Endothelial cell of umbilical vein (primary cell): ENCODE measurements around the gene GALNT14. TPM values are rescaled to one million over a fixed set of nuclear protein-coding genes. Genes with fewer than 3 reads are reported as not detected.
A peak's percentile ranks its signal among the peaks of the same experiment; 100 is the strongest.

Experiments
- BruUV-seq: library from RNA; stranded (reverse); fragments of 400-500 nt; replicated peaks from 2 replicates; lab custom pipeline; 2021; lab: Mats Ljungman, UMichigan
- CTCF ChIA-PET: fragments of 300-600, 350-600 bp; sonication (Branson Sonifier 250); formaldehyde crosslinking; loops from one replicate; lab custom pipeline; 2021; ENCODE audit warnings: antibody characterized with exemption, inconsistent platforms; lab: Charles Lee
- POLR2A ChIA-PET: fragments of 300-600, 350-600 bp; sonication (Branson Sonifier 250); formaldehyde crosslinking; loops from one replicate; lab custom pipeline; 2021; ENCODE audit warnings: antibody characterized with exemption, inconsistent platforms; lab: Charles Lee
- DNase-seq: peaks from one replicate; pipeline ENCODE4 v3.0.0-alpha.2; 2011; ENCODE audit warnings: low read depth, low spot score
- FAIRE-seq: peaks from 2 replicates; lab custom pipeline; 2011; peaks lifted over from hg19 to GRCh38; lab: Jason Lieb, UNC
- H2AFZ ChIP-seq: 2 replicates; pipeline ENCODE4 v1.6.0; 2012; ENCODE audit warnings: low read depth, low read length, control low read depth, inconsistent platforms
- H3K27ac ChIP-seq: 2 replicates; pipeline ENCODE4 v1.5.1; 2011; ENCODE audit warnings: low read depth, mild to moderate bottlenecking, control low read depth, low read length, moderate library complexity; ENCODE audit not compliant: insufficient read depth
- H3K27me3 ChIP-seq, 2 experiments: 2 replicates each; pipeline versions ENCODE4 v1.6.0 to v1.6.1; 2011; ENCODE audit warnings: low read length in 2 of 2, mixed read lengths in 1 of 2; ENCODE audit not compliant: control insufficient read depth in 2 of 2, insufficient read depth in 2 of 2
- H3K36me3 ChIP-seq, 2 experiments: 2 replicates in 1 of 2; 3 replicates in 1 of 2; pipeline ENCODE4 v1.5.1; 2011; ENCODE audit warnings: low read length in 2 of 2, mild to moderate bottlenecking in 1 of 2, moderate library complexity in 1 of 2; ENCODE audit not compliant: control insufficient read depth in 2 of 2, insufficient read depth in 2 of 2; ENCODE audit errors: extremely low read depth in 1 of 2
- H3K4me1 ChIP-seq: 3 replicates; pipeline ENCODE4 v1.5.1; 2011; ENCODE audit warnings: mild to moderate bottlenecking, low read length; ENCODE audit not compliant: control insufficient read depth, insufficient read depth; ENCODE audit errors: extremely low read depth
- H3K4me2 ChIP-seq: 2 replicates; pipeline ENCODE4 v1.6.1; 2011; ENCODE audit warnings: low read length, control low read depth, mixed read lengths; ENCODE audit not compliant: insufficient read depth
- H3K4me3 ChIP-seq, 3 experiments: fragments of 200-600 bp in 1 of 3; sonication (generic), shearing (Covaris generic) in 1 of 3; replicated peaks in 1 of 3; 2 replicates each; pipeline ENCODE4 v1.5.1; 2011 to 2016; ENCODE audit warnings: control low read depth in 3 of 3, low read length in 3 of 3, mild to moderate bottlenecking in 2 of 3, inconsistent platforms in 1 of 3, low read depth in 1 of 3, moderate library complexity in 1 of 3; ENCODE audit not compliant: insufficient read depth in 1 of 3
- H3K79me2 ChIP-seq: 2 replicates; pipeline ENCODE4 v1.6.0; 2012; ENCODE audit warnings: low read length, inconsistent platforms; ENCODE audit not compliant: control insufficient read depth, insufficient read depth
- H3K9ac ChIP-seq: replicated peaks from 2 replicates; pipeline ENCODE3; 2011; ENCODE audit warnings: low read length, control low read depth; ENCODE audit not compliant: insufficient read depth; ENCODE audit errors: extremely low read depth
- H3K9me1 ChIP-seq: replicated peaks from 3 replicates; pipeline ENCODE4 v1.6.0; 2011; ENCODE audit warnings: mild to moderate bottlenecking, low read length; ENCODE audit not compliant: control insufficient read depth, insufficient read depth; ENCODE audit errors: extremely low read depth
- H3K9me3 ChIP-seq: replicated peaks from 2 replicates; pipeline ENCODE4 v1.5.1; 2012; ENCODE audit warnings: low read length, inconsistent platforms; ENCODE audit not compliant: control insufficient read depth, insufficient read depth
- H4K20me1 ChIP-seq: replicated peaks from 2 replicates; pipeline ENCODE3; 2011; ENCODE audit warnings: mild to moderate bottlenecking, low read length; ENCODE audit not compliant: control insufficient read depth, insufficient read depth; ENCODE audit errors: extremely low read depth
- EZH2 ChIP-seq: IDR thresholded peaks from 2 replicates; pipeline ENCODE4 v1.6.1; 2012; ENCODE audit warnings: borderline replicate concordance, low read depth, mild to moderate bottlenecking, moderate library complexity, low read length, inconsistent platforms; ENCODE audit not compliant: severe bottlenecking
- FOS ChIP-seq: IDR thresholded peaks from 2 replicates; pipeline ENCODE4 v1.6.1; 2011; ENCODE audit warnings: mild to moderate bottlenecking, low read length, moderate library complexity, borderline replicate concordance; ENCODE audit not compliant: insufficient read depth
- JUN ChIP-seq: IDR thresholded peaks from 2 replicates; pipeline ENCODE4 v1.6.1; 2011; ENCODE audit warnings: borderline replicate concordance, low read depth; ENCODE audit not compliant: insufficient read length, insufficient read depth
- MAX ChIP-seq: IDR thresholded peaks from 2 replicates; pipeline ENCODE4 v1.6.1; 2011; ENCODE audit not compliant: insufficient read depth, insufficient read length
- MYC ChIP-seq: IDR thresholded peaks from one replicate; pipeline ENCODE4 v1.6.1; 2011; ENCODE audit warnings: mild to moderate bottlenecking, low read depth, low read length
- POLR2A ChIP-seq: IDR thresholded peaks from 2 replicates; pipeline ENCODE4 v1.6.1; 2012; ENCODE audit warnings: low read depth, mild to moderate bottlenecking, control low read depth, low read length
- POLR2AphosphoS5 ChIP-seq: IDR thresholded peaks from 2 replicates; pipeline ENCODE4 v1.6.1; 2012; ENCODE audit warnings: low read depth, mild to moderate bottlenecking, control low read depth, low read length, moderate library complexity; ENCODE audit not compliant: insufficient read depth
- dilution Hi-C: fragments of 300-500 bp; cut with MboI; formaldehyde crosslinking; loops from one replicate; pipeline ENCODE4 v1.15.0; 2019; ENCODE audit warnings: low sequenced_read_pairs; ENCODE audit not compliant: extremely low pct_ligation_motif_present
- intact Hi-C: fragments of 100-400 bp; cut with micrococcal nuclease; formaldehyde crosslinking; loops from one replicate; pipeline ENCODE4 v1.10.0; 2022
- polyA plus RNA-seq, 4 experiments: library from polyadenylated mRNA; depleted of rRNA in 3 of 4; stranded (reverse) in 3 of 4; unstranded in 1 of 4; fragments of >200 nt; gene quantifications; 2 replicates each; pipeline versions ENCODE4 v1.2.1 to v1.2.3, GENCODE V29; 2011 to 2012; ENCODE audit warnings: missing spikeins in 1 of 4
- total RNA-seq: library from RNA; stranded (reverse); gene quantifications from 2 replicates; pipeline ENCODE4 v1.2.3, GENCODE V29; 2021
- TF ChIP-seq, protein P1 (sequence below), 2 donors: IDR thresholded peaks; 1 replicate in 1 of 2; 2 replicates in 1 of 2; pipeline ENCODE4 v1.5.1; 2011; ENCODE audit warnings: low read length in 2 of 2, mild to moderate bottlenecking in 2 of 2, moderate library complexity in 2 of 2, control low read depth in 1 of 2, inconsistent platforms in 1 of 2, low read depth in 1 of 2; ENCODE audit not compliant: insufficient read depth in 1 of 2; ENCODE audit errors: extremely low read depth in 1 of 2

The GALNT14 gene
- total and polyA plus RNA-seq, 2 donors (not counting 3 experiments of a cell fraction or from before 2014, with no cell fraction given): 0.04 to 0.40 TPM

DNA sequence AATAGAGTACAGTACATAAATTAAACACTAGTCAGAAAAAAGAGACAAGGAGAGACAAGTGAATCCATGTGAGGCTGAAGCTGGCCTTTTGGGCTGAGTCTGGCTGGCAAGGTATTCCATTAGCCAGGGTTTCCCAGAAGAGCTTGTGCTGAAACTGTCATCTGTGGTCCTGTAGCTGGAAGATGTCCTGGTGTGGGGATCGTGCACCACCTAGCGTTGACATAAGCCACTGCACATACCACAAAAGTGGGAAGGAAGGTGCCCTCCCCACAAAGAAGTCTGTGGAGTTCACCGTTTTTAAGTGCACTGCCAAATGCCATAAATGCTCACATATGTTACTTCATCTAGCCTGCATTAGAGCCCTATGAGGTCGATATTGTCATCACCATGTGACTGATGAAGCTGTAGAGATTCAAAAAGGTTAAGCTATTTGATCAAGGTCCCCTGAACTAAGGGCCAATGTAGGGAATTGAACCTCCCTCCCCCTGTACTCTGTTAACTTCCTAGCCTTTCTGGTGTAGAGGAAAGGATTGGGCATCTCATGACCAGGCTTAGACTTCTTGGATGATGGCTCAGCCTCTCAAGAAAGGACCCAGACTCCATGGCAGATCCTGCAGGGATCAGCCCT is 31.9 kb upstream of the GALNT14 start:
- Histone ChIP-seq H3K4me1 (no peaks in the 10 kb centered on the region), H3K9me3 (no peaks in the 10 kb centered on the region), H3K4me2 (no peak overlapping the region), H3K36me3 (no peaks in the 10 kb centered on the region), H3K9ac (no peak overlapping the region), H3K9me1 (no peaks in the 10 kb centered on the region), H3K4me3 (no peak overlapping the region), H4K20me1 (no peaks in the 10 kb centered on the region), H3K27ac (no peak overlapping the region), H3K27me3 (no peaks in the 10 kb centered on the region), H2AFZ (no peak overlapping the region), H3K79me2 (no peaks in the 10 kb centered on the region)
- no peak for TF ChIP-seq EZH2
- no peak for TF ChIP-seq MAX
- TF ChIP-seq POLR2A: no peak
- TF ChIP-seq MYC: no peak
- no peak for TF ChIP-seq POLR2AphosphoS5
- TF ChIP-seq FOS: no peak
- TF ChIP-seq, protein P1, sequence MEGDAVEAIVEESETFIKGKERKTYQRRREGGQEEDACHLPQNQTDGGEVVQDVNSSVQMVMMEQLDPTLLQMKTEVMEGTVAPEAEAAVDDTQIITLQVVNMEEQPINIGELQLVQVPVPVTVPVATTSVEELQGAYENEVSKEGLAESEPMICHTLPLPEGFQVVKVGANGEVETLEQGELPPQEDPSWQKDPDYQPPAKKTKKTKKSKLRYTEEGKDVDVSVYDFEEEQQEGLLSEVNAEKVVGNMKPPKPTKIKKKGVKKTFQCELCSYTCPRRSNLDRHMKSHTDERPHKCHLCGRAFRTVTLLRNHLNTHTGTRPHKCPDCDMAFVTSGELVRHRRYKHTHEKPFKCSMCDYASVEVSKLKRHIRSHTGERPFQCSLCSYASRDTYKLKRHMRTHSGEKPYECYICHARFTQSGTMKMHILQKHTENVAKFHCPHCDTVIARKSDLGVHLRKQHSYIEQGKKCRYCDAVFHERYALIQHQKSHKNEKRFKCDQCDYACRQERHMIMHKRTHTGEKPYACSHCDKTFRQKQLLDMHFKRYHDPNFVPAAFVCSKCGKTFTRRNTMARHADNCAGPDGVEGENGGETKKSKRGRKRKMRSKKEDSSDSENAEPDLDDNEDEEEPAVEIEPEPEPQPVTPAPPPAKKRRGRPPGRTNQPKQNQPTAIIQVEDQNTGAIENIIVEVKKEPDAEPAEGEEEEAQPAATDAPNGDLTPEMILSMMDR (IDR thresholded peaks at IDR 0.05; ENCODE audit: extremely low read depth in 1 of 2, insufficient read depth in 1 of 2, low read depth in 1 of 2, low read length in 2 of 2): peak; percentile 83 to 88
- TF ChIP-seq JUN: no peak
- ChIA-PET POLR2A (no interaction called here), CTCF (interaction anchor here (0.6 to 2.7 kb wide), 17 partner anchors 11 to 1247 kb away, joined by 3 to 45 read pairs (median 4); partner anchors contain the start of gene EHD3)
- dilution Hi-C loops (no loop called here), intact Hi-C loops (loop anchor here (1.0 kb wide), 3 partner anchors 163 to 1005 kb away; no protein-coding TSS in a partner anchor)
- no TSS peak for BruUV-seq
- peak; percentile 47 for DNase-seq
- peak; percentile 76 for FAIRE-seq
